Measurements from ENCODE around the gene LEP.
"Not testable (repeated sequence)": the region's sequence is repeated elsewhere in the genome, so short reads cannot be mapped to it uniquely, and the experiment has no call there.

The LEP gene

GRCh38 chr7:128275681-128276080 is 34.6 kb downstream of the LEP start:
- DNase-seq: no peak

- no peak for DNase-seq
These were observed 37.3 kb downstream of the LEP start for GRCh38 chr7:128278366-128278765.

- DNase-seq: no peak
These were observed 38.1 kb downstream of the LEP start for GRCh38 chr7:128279124-128279713.

- not testable (repeated sequence) for DNase-seq
These were observed 39.4 kb downstream of the LEP start for GRCh38 chr7:128280451-128280850.

GRCh38 chr7:128281605-128282380 is 40.7 kb downstream of the LEP start:
- DNase-seq: peak in 1 of 2 experiments; percentile 43

- no peak for DNase-seq
These were observed 43.0 kb downstream of the LEP start for GRCh38 chr7:128284102-128284501.

GRCh38 chr7:128287556-128287955 is 46.5 kb downstream of the LEP start:
- no peak for DNase-seq

GRCh38 chr7:128298004-128298403 is 56.9 kb downstream of the LEP start:
- DNase-seq: not testable (repeated sequence)

- no peak for DNase-seq
These were observed 58.1 kb downstream of the LEP start for GRCh38 chr7:128299109-128299607.

- peak in 1 of 2 experiments; percentile 17 for DNase-seq
These were observed 61.1 kb downstream of the LEP start for GRCh38 chr7:128302139-128302538.

- no peak for DNase-seq
These were observed 62.1 kb downstream of the LEP start for GRCh38 chr7:128303133-128303532.

GRCh38 chr7:128303643-128304042 is 62.6 kb downstream of the LEP start:
- no peak for DNase-seq

- DNase-seq: peak; percentile 44 to 84
These were observed 63.1 kb downstream of the LEP start for GRCh38 chr7:128304212-128304611.

- no peak for DNase-seq
These were observed 66.0 kb downstream of the LEP start for GRCh38 chr7:128307061-128307460.

All from NCI-H446 (cell line).